Measurements from ENCODE around the gene ARMC7.

The ARMC7 gene

GRCh38 chr17:75109407-75110233 lies at the start of gene ARMC7:
Gene ARMC7, plus strand, starts transcription at chr17:75109969. Its CDS starts 320 bp downstream, at chr17:75110289.
- no peak for TF ChIP-seq CTCF (IDR thresholded peaks at IDR 0.05; ENCODE audit: borderline replicate concordance, control extremely low read depth, extremely low read depth, insufficient read depth, missing control alignments)
- in situ Hi-C loops (cut with MboI; ENCODE audit: low sequenced_read_pairs, unreplicated experiment), result no loop called here

GRCh38 chr17:75060434-75061054 lies 49.2 kb upstream of the ARMC7 start:
- no peak for DNase-seq (ENCODE audit: low spot score)
- no peak for TF ChIP-seq CTCF (IDR thresholded peaks at IDR 0.05; ENCODE audit: borderline replicate concordance, control extremely low read depth, extremely low read depth, insufficient read depth, missing control alignments)
- in situ Hi-C loops (cut with MboI; ENCODE audit: low sequenced_read_pairs, unreplicated experiment), result no loop called here

More at GRCh38 chr17:75109407-75110233, at the start of gene ARMC7:
- peak; percentile 98 for DNase-seq (ENCODE audit: low spot score)

GRCh38 chr17:75061055-75061438 lies 48.7 kb upstream of the ARMC7 start:
- in situ Hi-C loops (cut with MboI; ENCODE audit: low sequenced_read_pairs, unreplicated experiment), result no loop called here
- no peak for DNase-seq (ENCODE audit: low spot score)
- no peak for TF ChIP-seq CTCF (IDR thresholded peaks at IDR 0.05; ENCODE audit: borderline replicate concordance, control extremely low read depth, extremely low read depth, insufficient read depth, missing control alignments)

- TF ChIP-seq CTCF (IDR thresholded peaks at IDR 0.05; ENCODE audit: borderline replicate concordance, control extremely low read depth, extremely low read depth, insufficient read depth, missing control alignments), result no peak
- DNase-seq (ENCODE audit: low spot score), result no peak
- in situ Hi-C loops (cut with MboI; ENCODE audit: low sequenced_read_pairs, unreplicated experiment), result no loop called here
These were observed 48.2 kb upstream of the ARMC7 start for GRCh38 chr17:75061618-75062017.

GRCh38 chr17:75063201-75063600 lies 46.6 kb upstream of the ARMC7 start:
- in situ Hi-C loops (cut with MboI; ENCODE audit: low sequenced_read_pairs, unreplicated experiment), result no loop called here
- DNase-seq (ENCODE audit: low spot score), result no peak
- no peak for TF ChIP-seq CTCF (IDR thresholded peaks at IDR 0.05; ENCODE audit: borderline replicate concordance, control extremely low read depth, extremely low read depth, insufficient read depth, missing control alignments)

- DNase-seq (ENCODE audit: low spot score), result no peak
- in situ Hi-C loops (cut with MboI; ENCODE audit: low sequenced_read_pairs, unreplicated experiment), result no loop called here
- TF ChIP-seq CTCF (IDR thresholded peaks at IDR 0.05; ENCODE audit: borderline replicate concordance, control extremely low read depth, extremely low read depth, insufficient read depth, missing control alignments), result no peak
These were observed 46.1 kb upstream of the ARMC7 start for GRCh38 chr17:75063626-75064025.

All from GM13976 (cell line).